IMR-90 (cell line): ENCODE results near the gene CD7. TPM values are rescaled to one million over a fixed set of nuclear protein-coding genes. Genes with fewer than 3 reads are reported as not detected.

Experiments used
- ATAC-seq: fragments of 200-7000 bp; cut with Tn5 transposase; 2 replicates; pipeline ENCODE4 v1.9.1; 2020; ENCODE audit warnings: low read depth, mild to moderate bottlenecking, moderate library complexity
- BruUV-seq: library from RNA; stranded (reverse); fragments of 400-500 nt; replicated peaks from 2 replicates; lab custom pipeline; 2021; lab: Mats Ljungman, UMichigan
- CTCF ChIA-PET: fragments of 300-600 bp; formaldehyde crosslinking; extraction: SDS; loops from one replicate; lab custom pipeline; 2021; ENCODE audit warnings: antibody characterized with exemption; lab: Yijun Ruan, JAX
- POLR2A ChIA-PET: fragments of 300-600 bp; sonication (Branson Sonifier 250); formaldehyde crosslinking; loops from one replicate; lab custom pipeline; 2022; ENCODE audit warnings: antibody characterized with exemption; ENCODE audit not compliant: unreplicated experiment; lab: Charles Lee
- DNase-seq: peaks from one replicate; pipeline ENCODE4 v3.0.0; 2013
- H2AFZ ChIP-seq: replicated peaks from 2 replicates; pipeline ENCODE3; 2013; ENCODE audit warnings: low read length, mild to moderate bottlenecking; ENCODE audit not compliant: poor library complexity
- H2AK5ac ChIP-seq: 2 replicates; pipeline ENCODE4 v1.6.1; 2013; ENCODE audit warnings: low read depth, low read length, inconsistent platforms
- H2AK9ac ChIP-seq: replicated peaks from 2 replicates; pipeline ENCODE3; 2013; ENCODE audit warnings: mild to moderate bottlenecking, low read depth, low read length, moderate library complexity; ENCODE audit not compliant: poor library complexity
- H2BK120ac ChIP-seq: 2 replicates; pipeline ENCODE4 v1.6.1; 2013; ENCODE audit warnings: low read depth, low read length, inconsistent platforms
- H2BK15ac ChIP-seq: 3 replicates; pipeline ENCODE4 v1.6.1; 2013; ENCODE audit warnings: low read depth, low read length, inconsistent platforms
- H2BK20ac ChIP-seq: 2 replicates; pipeline ENCODE4 v1.6.1; 2013; ENCODE audit warnings: low read depth, mild to moderate bottlenecking, inconsistent platforms, low read length, moderate library complexity
- H2BK5ac ChIP-seq: 2 replicates; pipeline ENCODE4 v1.6.1; 2013; ENCODE audit warnings: mild to moderate bottlenecking, low read depth, low read length, inconsistent platforms; ENCODE audit not compliant: poor library complexity, severe bottlenecking
- H3K14ac ChIP-seq: replicated peaks from 2 replicates; pipeline ENCODE4 v1.6.1; 2013; ENCODE audit warnings: low read depth, low read length, inconsistent platforms
- H3K18ac ChIP-seq: 2 replicates; pipeline ENCODE4 v1.6.1; 2013; ENCODE audit warnings: low read depth, low read length, control low read depth
- H3K23ac ChIP-seq: 2 replicates; pipeline ENCODE4 v1.6.1; 2013; ENCODE audit warnings: low read depth, low read length, inconsistent platforms
- H3K27ac ChIP-seq: 2 replicates; pipeline ENCODE4 v1.5.1; 2013; ENCODE audit warnings: mild to moderate bottlenecking, control low read depth, low read length; ENCODE audit not compliant: insufficient read depth
- H3K27me3 ChIP-seq: 2 replicates; pipeline ENCODE4 v1.6.1; 2013; ENCODE audit warnings: low read length; ENCODE audit not compliant: control insufficient read depth, insufficient read depth
- H3K36me3 ChIP-seq: 2 replicates; pipeline ENCODE4 v1.6.1; 2013; ENCODE audit warnings: low read length, mixed read lengths; ENCODE audit not compliant: control insufficient read depth, insufficient read depth
- H3K4ac ChIP-seq: 2 replicates; pipeline ENCODE4 v1.6.1; 2013; ENCODE audit warnings: low read depth, low read length, inconsistent platforms
- H3K4me1 ChIP-seq: 2 replicates; pipeline ENCODE4 v1.6.1; 2013; ENCODE audit warnings: low read length, mixed read lengths; ENCODE audit not compliant: control insufficient read depth, insufficient read depth
- H3K4me2 ChIP-seq: 2 replicates; pipeline ENCODE4 v1.6.1; 2013; ENCODE audit warnings: low read depth, mild to moderate bottlenecking, control low read depth, low read length, moderate library complexity
- H3K4me3 ChIP-seq: 2 replicates; pipeline ENCODE4 v1.5.1; 2013; ENCODE audit warnings: low read depth, mild to moderate bottlenecking, control low read depth, low read length, moderate library complexity; ENCODE audit not compliant: insufficient read depth
- H3K56ac ChIP-seq: 2 replicates; pipeline ENCODE4 v1.6.1; 2013; ENCODE audit warnings: low read length, inconsistent platforms; ENCODE audit not compliant: insufficient read depth; ENCODE audit errors: extremely low read depth
- H3K79me1 ChIP-seq, 2 experiments: 2 replicates each; pipeline ENCODE4 v1.6.1; 2013; ENCODE audit warnings: low read length in 2 of 2, inconsistent platforms in 1 of 2, low read depth in 1 of 2
- H3K9ac ChIP-seq: 2 replicates; pipeline ENCODE4 v1.6.1; 2013; ENCODE audit warnings: low read depth, low read length, control low read depth
- H3K9me1 ChIP-seq: 2 replicates; pipeline ENCODE4 v1.6.1; 2013; ENCODE audit warnings: low read length, inconsistent platforms; ENCODE audit not compliant: insufficient read depth
- H3K9me3 ChIP-seq: 2 replicates; pipeline ENCODE4 v1.6.1; 2013; ENCODE audit warnings: low read length; ENCODE audit not compliant: control insufficient read depth, insufficient read depth
- H4K20me1 ChIP-seq: 2 replicates; pipeline ENCODE4 v1.6.1; 2013; ENCODE audit warnings: low read length, inconsistent platforms; ENCODE audit not compliant: insufficient read depth
- H4K5ac ChIP-seq: 2 replicates; pipeline ENCODE4 v1.6.1; 2013; ENCODE audit warnings: mild to moderate bottlenecking, low read depth, low read length, control low read depth
- H4K8ac ChIP-seq, 2 experiments: 2 replicates each; pipeline ENCODE4 v1.6.1; 2013; ENCODE audit warnings: low read depth in 2 of 2, low read length in 2 of 2, control low read depth in 1 of 2, inconsistent platforms in 1 of 2
- H4K91ac ChIP-seq: 2 replicates; pipeline ENCODE4 v1.6.1; 2013; ENCODE audit warnings: low read depth, low read length, inconsistent platforms; ENCODE audit not compliant: insufficient read depth
- BHLHE40 ChIP-seq: fragments of 150-350 bp; IDR thresholded peaks from 2 replicates; pipeline ENCODE4 v1.6.1; 2016; ENCODE audit warnings: mild to moderate bottlenecking, low read depth, low read length
- CEBPB ChIP-seq: IDR thresholded peaks from 2 replicates; pipeline ENCODE4 v1.6.1; 2012; ENCODE audit warnings: low read depth, low read length, improper control_type of control experiment
- CHD1 ChIP-seq: IDR thresholded peaks from 2 replicates; pipeline ENCODE4 v1.6.1; 2012; ENCODE audit warnings: low read depth, low read length, improper control_type of control experiment
- CTCF ChIP-seq: conservative IDR thresholded peaks from 2 replicates; pipeline ENCODE4 v1.5.1; 2012; ENCODE audit warnings: mild to moderate bottlenecking, low read depth, low read length, improper control_type of control experiment
- FOS ChIP-seq: fragments of 150-350 bp; IDR thresholded peaks from 2 replicates; pipeline ENCODE4 v1.6.1; 2016; ENCODE audit warnings: low read depth, low read length
- MAFK ChIP-seq: IDR thresholded peaks from 2 replicates; pipeline ENCODE4 v1.6.1; 2012; ENCODE audit warnings: low read depth, low read length, improper control_type of control experiment
- MAZ ChIP-seq: IDR thresholded peaks from 2 replicates; pipeline ENCODE4 v1.6.1; 2012; ENCODE audit warnings: low read depth, mild to moderate bottlenecking, low read length, improper control_type of control experiment, moderate library complexity, borderline replicate concordance
- MXI1 ChIP-seq: IDR thresholded peaks from 2 replicates; pipeline ENCODE4 v1.6.1; 2012; ENCODE audit warnings: low read depth, mild to moderate bottlenecking, low read length, moderate library complexity, borderline replicate concordance
- NFE2L2 ChIP-seq: fragments of 150-350 bp; IDR thresholded peaks from 2 replicates; pipeline ENCODE4 v1.6.1; 2016; ENCODE audit warnings: low read depth, mild to moderate bottlenecking, low read length
- POLR2A ChIP-seq: IDR thresholded peaks from 2 replicates; pipeline ENCODE4 v1.6.1; 2012; ENCODE audit warnings: mild to moderate bottlenecking, low read depth, low read length
- RAD21 ChIP-seq: IDR thresholded peaks from 2 replicates; pipeline ENCODE4 v1.6.1; 2012; ENCODE audit warnings: low read length, improper control_type of control experiment
- RCOR1 ChIP-seq: IDR thresholded peaks from 2 replicates; pipeline ENCODE4 v1.6.1; 2012; ENCODE audit warnings: mild to moderate bottlenecking, low read length, improper control_type of control experiment; ENCODE audit not compliant: insufficient replicate concordance
- RFX5 ChIP-seq: IDR thresholded peaks from 2 replicates; pipeline ENCODE4 v1.8.0; 2012; ENCODE audit warnings: low read depth, mild to moderate bottlenecking, low read length, moderate library complexity
- SMC3 ChIP-seq: fragments of 150-350 bp; IDR thresholded peaks from 2 replicates; pipeline ENCODE4 v1.6.1; 2016; ENCODE audit warnings: low read depth, mild to moderate bottlenecking, antibody characterized with exemption, low read length, moderate library complexity
- USF2 ChIP-seq: fragments of 150-350 bp; IDR thresholded peaks from 2 replicates; pipeline ENCODE4 v1.6.1; 2017; ENCODE audit warnings: mild to moderate bottlenecking, antibody characterized with exemption, low read length, low read depth
- WGBS, 2 experiments: methylation state at CpG; one replicate each; pipeline versions ENCODE4 v1.1.5 to v1.1.7; 2013; ENCODE audit warnings: missing lambda C conversion rate in 2 of 2; ENCODE audit not compliant: insufficient read length in 1 of 2; ENCODE audit errors: extremely low coverage in 2 of 2; 5-methylcytosine and 5-hydroxymethylcytosine counted together
- dilution Hi-C: fragments of 300-500 bp; cut with HindIII; formaldehyde crosslinking; loops from one replicate; pipeline ENCODE4 v1.14.3; 2018; ENCODE audit warnings: low sequenced_read_pairs; ENCODE audit not compliant: unreplicated experiment
- in situ Hi-C: fragments of 300-500 bp; cut with MboI; formaldehyde crosslinking; loops from 3 replicates; pipeline ENCODE4 v1.14.3; 2019; ENCODE audit warnings: low sequenced_read_pairs, inconsistent platforms, mixed read lengths
- intact Hi-C: fragments of 100-400 bp; cut with micrococcal nuclease; formaldehyde crosslinking; loops from 2 replicates; pipeline ENCODE4 v1.10.0; 2022
- polyA plus RNA-seq, 3 experiments: library from polyadenylated mRNA; depleted of rRNA; stranded (reverse); fragments of >200 nt; gene quantifications; 2 replicates each; pipeline ENCODE4 v1.2.3, GENCODE V29; 2012; ENCODE audit warnings: low replicate concordance in 1 of 3
- total RNA-seq: library from RNA; depleted of rRNA; stranded (reverse); fragments of >200 nt; gene quantifications from 2 replicates; pipeline ENCODE4 v1.2.3, GENCODE V29; 2012

The CD7 gene
- total and polyA plus RNA-seq, 2 of the 4 experiments (the other 2 are of a cell fraction) = not detected

GRCh38 chr17:82274134-82275020 lies 43.0 kb downstream of the CD7 start:
- H3K4ac ChIP-seq = peak overlapping the region; percentile 93
- WGBS, 2 experiments = 61% methylated on average over 12 of the region's 27 CpGs; no CpG with 5 or more reads in 1 of the 2 experiments
- TF ChIP-seq CEBPB (no peak), MAZ (no peak), RCOR1 (no peak), BHLHE40 (no peak), RAD21 (no peak), MAFK (no peak), USF2 (no peak), SMC3 (no peak), NFE2L2 (no peak), RFX5 (no peak), CHD1 (no peak), CTCF (no peak), MXI1 (no peak), FOS (no peak), POLR2A (no peak)

More at GRCh38 chr17:82274134-82275020, 43.0 kb downstream of the CD7 start:
- BruUV-seq = no TSS peak
- H4K91ac ChIP-seq = peak overlapping the region; percentile 84
- H2AFZ ChIP-seq = peak overlapping the region; percentile 98
- H3K9me1 ChIP-seq = peaks cover 17% of the 10 kb centered on the region
- peaks cover 34% of the 10 kb centered on the region for H4K20me1 ChIP-seq
- H3K9me3 ChIP-seq = no peaks in the 10 kb centered on the region
- in situ Hi-C loops (no loop called here), dilution Hi-C loops (no loop called here), intact Hi-C loops (no loop called here)
- H3K4me1 ChIP-seq = peaks cover 18% of the 10 kb centered on the region
- H3K23ac ChIP-seq = peak overlapping the region; percentile 77; the same call in 1 of the 2 replicates
- ATAC-seq (no peak), DNase-seq (no peak)
- peak overlapping the region; percentile 87 for H3K14ac ChIP-seq
- H3K36me3 ChIP-seq = peaks cover 20% of the 10 kb centered on the region
- H2AK5ac ChIP-seq = peak overlapping the region; percentile 77
- H2AK9ac ChIP-seq = peak overlapping the region; percentile 96
- no peak overlapping the region for H2BK20ac ChIP-seq
- no peak overlapping the region for H2BK5ac ChIP-seq
- no peak overlapping the region for H3K18ac ChIP-seq
- peaks cover 2 to 33% of the 10 kb centered on the region in 2 experiments; a peak in 3 of 4 replicates for H3K79me1 ChIP-seq
- POLR2A ChIA-PET = interaction anchor here (1.5 kb wide), 1 partner anchor 18 kb away, joined by 4 read pairs; no protein-coding TSS in a partner anchor
- peak overlapping the region; percentile 57 for H3K9ac ChIP-seq
- H3K27me3 ChIP-seq = no peaks in the 10 kb centered on the region
- CTCF ChIA-PET = no interaction called here
- H2BK15ac ChIP-seq = peak overlapping the region; percentile 34; the same call in 1 of the 3 replicates
- H3K4me3 ChIP-seq = peak overlapping the region; percentile 99
- H2BK120ac ChIP-seq = peak overlapping the region; percentile 56; the same call in 1 of the 2 replicates
- H4K5ac ChIP-seq = peak overlapping the region; percentile 89
- no peak overlapping the region; the same call in 1 of the 2 replicates for H3K27ac ChIP-seq
- H3K4me2 ChIP-seq = peak overlapping the region; percentile 98
- H3K56ac ChIP-seq = no peak overlapping the region
- peak overlapping the region; percentile 85 to 91 for H4K8ac ChIP-seq
